Bronchial epithelial cell (primary cell): Measurements from ENCODE around the gene TEX10. TPM values are rescaled to one million over a fixed set of nuclear protein-coding genes. Genes with fewer than 3 reads are reported as not detected.

Experiments used
- DNase-seq: peaks from one replicate; pipeline ENCODE4 v3.0.0-alpha.2; 2010; ENCODE audit warnings: low read depth
- FAIRE-seq: peaks from 2 replicates; lab custom pipeline; 2011; peaks lifted over from hg19 to GRCh38; lab: Jason Lieb, UNC
- H3K27me3 ChIP-seq: 2 replicates; pipeline ENCODE4 v1.5.1; 2011; ENCODE audit warnings: low read length; ENCODE audit not compliant: control insufficient read depth, insufficient read depth
- H3K36me3 ChIP-seq: 2 replicates; pipeline ENCODE4 v1.5.1; 2011; ENCODE audit warnings: low read length; ENCODE audit not compliant: control insufficient read depth, insufficient read depth
- H3K4me3 ChIP-seq: 2 replicates; pipeline ENCODE4 v1.5.1; 2011; ENCODE audit warnings: mild to moderate bottlenecking, low read depth, low read length, control low read depth
- CTCF ChIP-seq: IDR thresholded peaks from 2 replicates; pipeline ENCODE4 v1.5.1; 2011; ENCODE audit warnings: mild to moderate bottlenecking, moderate library complexity, low read length, control low read depth, inconsistent platforms; ENCODE audit not compliant: insufficient read depth, severe bottlenecking
- total RNA-seq: library from RNA; depleted of rRNA; stranded (reverse); fragments of >200 nt; gene quantifications from 2 replicates; pipeline ENCODE4 v1.2.1, GENCODE V29; 2014

Gene TEX10
- total RNA-seq, 1 donor from 2014 or later, result 30.0 TPM

GRCh38 chr9:100298378-100298777 is 54.4 kb downstream of the TEX10 start:
- FAIRE-seq (no peak), DNase-seq (no peak)
- no peak overlapping the region for H3K4me3 ChIP-seq
- H3K36me3 ChIP-seq, result peaks cover 2% of the 10 kb centered on the region
- no peaks in the 10 kb centered on the region for H3K27me3 ChIP-seq
- TF ChIP-seq CTCF, result no peak

GRCh38 chr9:100296407-100296806 is 56.3 kb downstream of the TEX10 start:
- FAIRE-seq (no peak), DNase-seq (no peak)
- Histone ChIP-seq H3K36me3 (peaks cover 2% of the 10 kb centered on the region), H3K4me3 (no peak overlapping the region), H3K27me3 (no peaks in the 10 kb centered on the region)
- no peak for TF ChIP-seq CTCF

GRCh38 chr9:100295240-100295639 is 57.5 kb downstream of the TEX10 start:
- DNase-seq (no peak), FAIRE-seq (no peak)
- no peak overlapping the region for H3K4me3 ChIP-seq
- no peak for TF ChIP-seq CTCF
- no peaks in the 10 kb centered on the region for H3K27me3 ChIP-seq
- H3K36me3 ChIP-seq, result peaks cover 2% of the 10 kb centered on the region

GRCh38 chr9:100294806-100295205 is 57.9 kb downstream of the TEX10 start:
- no peaks in the 10 kb centered on the region for H3K27me3 ChIP-seq
- DNase-seq (no peak), FAIRE-seq (no peak)
- no peak overlapping the region for H3K4me3 ChIP-seq
- peaks cover 2% of the 10 kb centered on the region for H3K36me3 ChIP-seq
- TF ChIP-seq CTCF, result no peak

- peaks cover 2% of the 10 kb centered on the region for H3K36me3 ChIP-seq
- FAIRE-seq, result no peak
- TF ChIP-seq CTCF, result no peak
- DNase-seq, result no peak
- no peaks in the 10 kb centered on the region for H3K27me3 ChIP-seq
- no peak overlapping the region for H3K4me3 ChIP-seq
Measured at GRCh38 chr9:100294341-100294740, 58.4 kb downstream of the TEX10 start.

GRCh38 chr9:100292414-100292813 is 60.3 kb downstream of the TEX10 start:
- no peak for FAIRE-seq
- no peak for DNase-seq
- Histone ChIP-seq H3K4me3 (no peak overlapping the region), H3K36me3 (no peaks in the 10 kb centered on the region), H3K27me3 (no peaks in the 10 kb centered on the region)
- no peak for TF ChIP-seq CTCF
